ENCODE measurements around the gene GJB6. TPM values are rescaled to one million over a fixed set of nuclear protein-coding genes. Genes with fewer than 3 reads are reported as not detected.

GJB6 gene
- total RNA-seq, 4 donors from 2014 or later = not detected

GRCh38 chr13:20192158-20192835 lies 39.8 kb downstream of the GJB6 start:
- Histone ChIP-seq H3K36me3 (no peaks in the 10 kb centered on the region), H3K9me3 (no peaks in the 10 kb centered on the region), H3K4me3 (peak overlapping the region; percentile 48 to 67 (median 58)), H3K4me1 (peaks cover 0 to 35% (median 8%) of the 10 kb centered on the region in 4 donors), H3K27ac (peak overlapping the region in 2 of 4 donors; percentile 21 to 38), H3K27me3 (peaks cover 0 to 54% of the 10 kb centered on the region in 2 donors)
- DNase-seq (ENCODE audit: low spot score in 2 of 2) = no peak
- 2% methylated on average over 20 to 51 of the region's 73 CpGs for WGBS, 2 donors
- TF ChIP-seq EP300 (IDR thresholded peaks at IDR 0.05) = no peak
- TF ChIP-seq CTCF (IDR thresholded peaks at IDR 0.05) = no peak
- TF ChIP-seq POLR2A (IDR thresholded peaks at IDR 0.05) = no peak

- no peaks in the 10 kb centered on the region for H3K9me3 ChIP-seq
- H3K27ac ChIP-seq = no peak overlapping the region
- no peaks in the 10 kb centered on the region for H3K36me3 ChIP-seq
- peaks cover 0 to 49% of the 10 kb centered on the region in 2 donors for H3K27me3 ChIP-seq
- 44 to 50% methylated on average over 24 of the region's 24 CpGs for WGBS, 2 donors
- peaks cover 0 to 32% (median 8%) of the 10 kb centered on the region in 4 donors for H3K4me1 ChIP-seq
- peak overlapping the region; percentile 48 to 67 (median 58) for H3K4me3 ChIP-seq
- TF ChIP-seq POLR2A (IDR thresholded peaks at IDR 0.05) (no peak), EP300 (IDR thresholded peaks at IDR 0.05) (no peak), CTCF (IDR thresholded peaks at IDR 0.05) (no peak)
- DNase-seq (ENCODE audit: low spot score in 2 of 2) = no peak
These were observed 40.6 kb downstream of the GJB6 start for GRCh38 chr13:20191311-20192157.

- peaks cover 0 to 32% (median 8%) of the 10 kb centered on the region in 4 donors for H3K4me1 ChIP-seq
- H3K36me3 ChIP-seq = no peaks in the 10 kb centered on the region
- H3K4me3 ChIP-seq = no peak overlapping the region
- H3K27ac ChIP-seq = no peak overlapping the region
- TF ChIP-seq EP300 (IDR thresholded peaks at IDR 0.05) (no peak), POLR2A (IDR thresholded peaks at IDR 0.05) (no peak), CTCF (IDR thresholded peaks at IDR 0.05) (no peak)
- DNase-seq (ENCODE audit: low spot score in 2 of 2) = no peak
- 85 to 87% methylated on average over 16 of the region's 16 CpGs for WGBS, 2 donors
- H3K9me3 ChIP-seq = no peaks in the 10 kb centered on the region
- H3K27me3 ChIP-seq = peaks cover 0 to 41% of the 10 kb centered on the region in 2 donors
These were observed 41.4 kb downstream of the GJB6 start for GRCh38 chr13:20190481-20191310.

GRCh38 chr13:20190076-20190475 lies 42.0 kb downstream of the GJB6 start:
- Histone ChIP-seq H3K4me3 (no peak overlapping the region), H3K9me3 (no peaks in the 10 kb centered on the region), H3K4me1 (peaks cover 0 to 32% (median 8%) of the 10 kb centered on the region in 4 donors), H3K27ac (no peak overlapping the region), H3K27me3 (peaks cover 0 to 36% of the 10 kb centered on the region in 2 donors), H3K36me3 (no peaks in the 10 kb centered on the region)
- no peak for DNase-seq (ENCODE audit: low spot score in 2 of 2)
- 84 to 90% methylated on average over 5 of the region's 5 CpGs for WGBS, 2 donors
- TF ChIP-seq EP300 (IDR thresholded peaks at IDR 0.05) (no peak), CTCF (IDR thresholded peaks at IDR 0.05) (no peak), POLR2A (IDR thresholded peaks at IDR 0.05) (no peak)

All from tibial nerve (tissue), 4 donors.